Measurements from ENCODE around the gene LMNA. TPM values are rescaled to one million over a fixed set of nuclear protein-coding genes. Genes with fewer than 3 reads are reported as not detected.
A peak's percentile ranks its signal among the peaks of the same experiment; 100 is the strongest.

Gene LMNA
- total and polyA plus RNA-seq, 4 donors: 94.3 to 1,067 (median 438) TPM

GRCh38 chr1:156108057-156108456 is 6.5 kb upstream of the LMNA start:
- H3K4me1 ChIP-seq (ENCODE audit: control insufficient read depth in 1 of 2, insufficient read depth in 2 of 2, low read length in 2 of 2): no peaks in the 10 kb centered on the region
- H3K27ac ChIP-seq (ENCODE audit: low read depth in 1 of 2, low read length in 2 of 2): no peak overlapping the region
- ATAC-seq (ENCODE audit: low FRiP score) (no peak), DNase-seq (no peak)
- WGBS, 2 donors: 89 to 95% methylated on average over 3 of the region's 3 CpGs
- H3K27me3 ChIP-seq (ENCODE audit: control insufficient read depth in 1 of 2, insufficient read depth in 2 of 2, low read length in 1 of 2): no peaks in the 10 kb centered on the region
- H3K4me3 ChIP-seq (ENCODE audit: low read length in 2 of 2): no peak overlapping the region
- H3K36me3 ChIP-seq (ENCODE audit: control insufficient read depth in 1 of 2, insufficient read depth in 2 of 2, low read length in 1 of 2): no peaks in the 10 kb centered on the region
- H3K9me3 ChIP-seq (ENCODE audit: control insufficient read depth, low read length): no peaks in the 10 kb centered on the region
- intact Hi-C loops (cut with DNase I): no loop called here

DNA sequence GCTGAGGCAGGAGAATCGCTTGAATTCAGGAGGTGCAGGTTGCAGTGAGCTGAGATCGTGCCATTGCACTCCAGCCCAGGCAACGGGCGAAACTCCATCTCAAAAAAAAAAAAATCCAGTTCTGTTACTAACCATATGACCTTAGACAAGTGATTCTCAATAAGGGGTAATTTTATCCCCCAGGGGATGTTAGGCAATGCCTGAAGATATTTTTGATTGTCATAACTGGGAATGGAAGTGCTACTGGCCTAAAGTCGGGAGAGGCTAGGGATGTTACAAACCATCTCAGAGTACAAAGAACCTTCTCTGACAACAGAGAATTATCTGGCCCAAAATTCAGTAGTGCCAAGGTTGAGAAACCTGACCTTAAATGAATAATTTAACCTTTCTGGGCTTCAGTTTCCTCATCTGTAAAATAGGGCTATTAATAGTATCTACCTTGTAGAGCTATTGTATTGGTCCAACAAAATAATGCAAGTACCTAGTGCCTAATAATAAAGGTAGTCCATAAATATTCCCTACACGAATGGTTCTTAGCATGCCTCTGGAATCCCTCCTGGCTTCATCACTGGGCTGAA is 5.8 kb upstream of the LMNA start:
- DNase-seq: no peak
- H3K27ac ChIP-seq (ENCODE audit: low read depth in 1 of 2, low read length in 2 of 2): peak overlapping the region in 1 of 2 donors; percentile 8
- H3K4me3 ChIP-seq (ENCODE audit: low read length in 2 of 2): no peak overlapping the region
- intact Hi-C loops (cut with DNase I): no loop called here
- no peaks in the 10 kb centered on the region for H3K4me1 ChIP-seq (ENCODE audit: control insufficient read depth in 1 of 2, insufficient read depth in 2 of 2, low read length in 2 of 2)
- no peak for ATAC-seq (ENCODE audit: low FRiP score)
- no peaks in the 10 kb centered on the region for H3K27me3 ChIP-seq (ENCODE audit: control insufficient read depth in 1 of 2, insufficient read depth in 2 of 2, low read length in 1 of 2)
- H3K36me3 ChIP-seq (ENCODE audit: control insufficient read depth in 1 of 2, insufficient read depth in 2 of 2, low read length in 1 of 2): no peaks in the 10 kb centered on the region
- H3K9me3 ChIP-seq (ENCODE audit: control insufficient read depth, low read length): no peaks in the 10 kb centered on the region
- 88 to 91% methylated on average over 6 of the region's 6 CpGs for WGBS, 2 donors

DNA sequence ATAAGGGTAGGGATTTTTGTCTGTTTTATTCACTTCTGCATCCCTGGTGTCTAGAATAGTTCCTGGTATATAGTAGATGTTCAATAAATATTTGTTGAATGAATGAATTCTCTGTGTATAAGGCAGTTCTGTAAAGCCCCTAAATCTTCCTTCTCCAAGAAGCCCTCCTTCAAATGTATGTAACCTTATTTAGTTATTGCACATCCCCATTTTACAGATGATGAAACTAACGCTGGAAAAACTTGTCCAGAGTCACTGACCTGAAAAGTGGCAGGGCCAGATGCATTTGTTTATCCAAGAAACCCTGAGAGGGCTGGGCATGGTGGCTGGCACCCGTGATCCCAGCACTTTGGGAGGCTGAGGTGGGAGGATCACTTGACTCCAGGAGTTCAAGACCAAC is 4.3 kb upstream of the LMNA start:
- no peak overlapping the region for H3K27ac ChIP-seq (ENCODE audit: low read depth in 1 of 2, low read length in 2 of 2)
- H3K4me3 ChIP-seq (ENCODE audit: low read length in 2 of 2): no peak overlapping the region
- H3K9me3 ChIP-seq (ENCODE audit: control insufficient read depth, low read length): no peaks in the 10 kb centered on the region
- H3K4me1 ChIP-seq (ENCODE audit: control insufficient read depth in 1 of 2, insufficient read depth in 2 of 2, low read length in 2 of 2): no peaks in the 10 kb centered on the region
- no peaks in the 10 kb centered on the region for H3K36me3 ChIP-seq (ENCODE audit: control insufficient read depth in 1 of 2, insufficient read depth in 2 of 2, low read length in 1 of 2)
- ATAC-seq (ENCODE audit: low FRiP score) (no peak), DNase-seq (no peak)
- intact Hi-C loops (cut with DNase I): no loop called here
- WGBS, 2 donors: 75 to 83% methylated on average over 2 of the region's 2 CpGs
- no peaks in the 10 kb centered on the region for H3K27me3 ChIP-seq (ENCODE audit: control insufficient read depth in 1 of 2, insufficient read depth in 2 of 2, low read length in 1 of 2)

GRCh38 chr1:156111355-156111962 is 3.1 kb upstream of the LMNA start:
- no peaks in the 10 kb centered on the region for H3K36me3 ChIP-seq (ENCODE audit: control insufficient read depth in 1 of 2, insufficient read depth in 2 of 2, low read length in 1 of 2)
- intact Hi-C loops (cut with DNase I): no loop called here
- no peaks in the 10 kb centered on the region for H3K9me3 ChIP-seq (ENCODE audit: control insufficient read depth, low read length)
- ATAC-seq (ENCODE audit: low FRiP score) (no peak), DNase-seq (no peak)
- no peaks in the 10 kb centered on the region for H3K27me3 ChIP-seq (ENCODE audit: control insufficient read depth in 1 of 2, insufficient read depth in 2 of 2, low read length in 1 of 2)
- no peaks in the 10 kb centered on the region for H3K4me1 ChIP-seq (ENCODE audit: control insufficient read depth in 1 of 2, insufficient read depth in 2 of 2, low read length in 2 of 2)
- no peak overlapping the region for H3K27ac ChIP-seq (ENCODE audit: low read depth in 1 of 2, low read length in 2 of 2)
- H3K4me3 ChIP-seq (ENCODE audit: low read length in 2 of 2): no peak overlapping the region
- WGBS, 2 donors: 64% methylated on average over 4 of the region's 4 CpGs

DNA sequence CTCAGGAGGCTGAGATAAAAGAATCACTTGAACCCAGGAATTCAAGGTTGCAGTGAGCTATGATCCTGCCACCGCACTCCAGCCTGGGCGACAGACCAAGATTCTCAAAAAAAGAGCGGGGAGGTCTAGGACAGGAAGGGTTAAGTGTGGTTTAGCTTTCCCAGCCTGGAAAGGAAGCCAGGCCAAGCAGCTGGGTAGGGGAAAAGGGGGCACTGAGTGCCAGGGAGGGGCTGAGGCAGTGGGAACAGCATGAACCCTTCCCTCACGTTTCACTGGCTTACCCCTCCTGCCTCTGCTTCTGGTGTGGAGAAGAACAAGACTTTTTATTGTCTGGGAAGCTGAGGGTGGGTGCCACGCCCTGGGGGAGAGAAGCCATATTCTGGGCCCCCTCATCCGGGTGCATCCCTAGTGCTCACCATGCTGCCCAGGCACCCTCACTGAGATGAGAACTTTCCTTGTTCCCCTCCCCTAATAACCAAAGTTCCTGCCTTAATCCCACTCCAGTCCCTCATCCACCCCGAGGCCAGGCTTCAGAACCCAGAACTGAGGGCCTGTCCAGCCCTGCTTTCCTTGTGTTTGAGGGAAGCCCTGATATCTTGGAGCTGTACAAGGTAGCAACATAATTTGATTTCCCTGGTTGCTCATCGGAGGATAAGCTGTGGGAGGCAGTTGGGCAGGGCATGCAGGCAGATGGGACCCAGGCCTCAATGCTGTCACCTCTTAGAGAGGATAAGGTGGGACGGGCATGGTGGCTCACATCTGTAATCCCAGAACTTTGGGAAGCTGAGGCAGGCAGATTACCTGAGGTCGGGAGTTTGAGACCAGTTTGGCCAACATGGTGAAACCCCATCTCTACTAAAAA is 2.0 kb upstream of the LMNA start:
- no peaks in the 10 kb centered on the region for H3K36me3 ChIP-seq (ENCODE audit: control insufficient read depth in 1 of 2, insufficient read depth in 2 of 2, low read length in 1 of 2)
- WGBS, 2 donors: 58 to 60% methylated on average over 10 of the region's 10 CpGs
- no peak overlapping the region for H3K4me3 ChIP-seq (ENCODE audit: low read length in 2 of 2)
- no peak for DNase-seq
- ATAC-seq (ENCODE audit: low FRiP score): no peak
- H3K27me3 ChIP-seq (ENCODE audit: control insufficient read depth in 1 of 2, insufficient read depth in 2 of 2, low read length in 1 of 2): no peaks in the 10 kb centered on the region
- H3K27ac ChIP-seq (ENCODE audit: low read depth in 1 of 2, low read length in 2 of 2): peak overlapping the region in 1 of 2 donors; percentile 4
- H3K9me3 ChIP-seq (ENCODE audit: control insufficient read depth, low read length): no peaks in the 10 kb centered on the region
- intact Hi-C loops (cut with DNase I): no loop called here
- no peaks in the 10 kb centered on the region for H3K4me1 ChIP-seq (ENCODE audit: control insufficient read depth in 1 of 2, insufficient read depth in 2 of 2, low read length in 2 of 2)

GRCh38 chr1:156113282-156113950 is 1.1 kb upstream of the LMNA start:
- Histone ChIP-seq H3K4me3 (ENCODE audit: low read length in 2 of 2) (no peak overlapping the region), H3K27ac (ENCODE audit: low read depth in 1 of 2, low read length in 2 of 2) (peak overlapping the region in 1 of 2 donors; percentile 55), H3K4me1 (ENCODE audit: control insufficient read depth in 1 of 2, insufficient read depth in 2 of 2, low read length in 2 of 2) (no peaks in the 10 kb centered on the region), H3K9me3 (ENCODE audit: control insufficient read depth, low read length) (no peaks in the 10 kb centered on the region), H3K36me3 (ENCODE audit: control insufficient read depth in 1 of 2, insufficient read depth in 2 of 2, low read length in 1 of 2) (no peaks in the 10 kb centered on the region), H3K27me3 (ENCODE audit: control insufficient read depth in 1 of 2, insufficient read depth in 2 of 2, low read length in 1 of 2) (no peaks in the 10 kb centered on the region)
- 30 to 33% methylated on average over 4 of the region's 4 CpGs for WGBS, 2 donors
- DNase-seq (no peak), ATAC-seq (ENCODE audit: low FRiP score) (no peak)
- intact Hi-C loops (cut with DNase I): no loop called here

DNA sequence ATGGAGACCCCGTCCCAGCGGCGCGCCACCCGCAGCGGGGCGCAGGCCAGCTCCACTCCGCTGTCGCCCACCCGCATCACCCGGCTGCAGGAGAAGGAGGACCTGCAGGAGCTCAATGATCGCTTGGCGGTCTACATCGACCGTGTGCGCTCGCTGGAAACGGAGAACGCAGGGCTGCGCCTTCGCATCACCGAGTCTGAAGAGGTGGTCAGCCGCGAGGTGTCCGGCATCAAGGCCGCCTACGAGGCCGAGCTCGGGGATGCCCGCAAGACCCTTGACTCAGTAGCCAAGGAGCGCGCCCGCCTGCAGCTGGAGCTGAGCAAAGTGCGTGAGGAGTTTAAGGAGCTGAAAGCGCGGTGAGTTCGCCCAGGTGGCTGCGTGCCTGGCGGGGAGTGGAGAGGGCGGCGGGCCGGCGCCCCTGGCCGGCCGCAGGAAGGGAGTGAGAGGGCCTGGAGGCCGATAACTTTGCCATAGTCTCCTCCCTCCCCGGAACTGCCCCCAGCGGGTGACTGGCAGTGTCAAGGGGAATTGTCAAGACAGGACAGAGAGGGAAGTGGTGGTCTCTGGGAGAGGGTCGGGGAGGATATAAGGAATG is 505 bp downstream of the LMNA start:
- ATAC-seq (ENCODE audit: low FRiP score) (peak; percentile 34), DNase-seq (peak; percentile 66 to 83)
- no peaks in the 10 kb centered on the region for H3K4me1 ChIP-seq (ENCODE audit: control insufficient read depth in 1 of 2, insufficient read depth in 2 of 2, low read length in 2 of 2)
- no peaks in the 10 kb centered on the region for H3K36me3 ChIP-seq (ENCODE audit: control insufficient read depth in 1 of 2, insufficient read depth in 2 of 2, low read length in 1 of 2)
- H3K4me3 ChIP-seq (ENCODE audit: low read length in 2 of 2): peak overlapping the region; percentile 60 to 99
- intact Hi-C loops (cut with DNase I): loop anchor here in 1 of 2 donors (1.0 to 2.0 kb wide), 2 partner anchors 9 to 14 kb away; no protein-coding TSS in a partner anchor
- H3K27me3 ChIP-seq (ENCODE audit: control insufficient read depth in 1 of 2, insufficient read depth in 2 of 2, low read length in 1 of 2): no peaks in the 10 kb centered on the region
- H3K27ac ChIP-seq (ENCODE audit: low read depth in 1 of 2, low read length in 2 of 2): peak overlapping the region; percentile 83 to 88
- WGBS, 2 donors: 0% methylated on average over 49 of the region's 49 CpGs
- no peaks in the 10 kb centered on the region for H3K9me3 ChIP-seq (ENCODE audit: control insufficient read depth, low read length)

Data from aorta (tissue), 5 donors.